Activated CD8-positive, alpha-beta T cell treated with anti-CD3 and anti-CD28 coated beads for 36 hours (primary cell): ENCODE measurements around the gene POLRMT. TPM values are rescaled to one million over a fixed set of nuclear protein-coding genes. Genes with fewer than 3 reads are reported as not detected.
A peak's percentile ranks its signal among the peaks of the same experiment; 100 is the strongest.

ENCODE experiments used
- ATAC-seq: fragments of 200-7000 bp; cut with Tn5 transposase; one replicate; pipeline ENCODE4 v1.10.0; 2021; ENCODE audit warnings: mild to moderate bottlenecking, moderate library complexity
- CTCF ChIA-PET: fragments of 350-600 bp; sonication (Branson Sonifier 250); formaldehyde crosslinking; loops from one replicate; lab custom pipeline; 2021; ENCODE audit warnings: antibody characterized with exemption; lab: Charles Lee
- POLR2A ChIA-PET: fragments of 350-600 bp; sonication (Branson Sonifier 250); formaldehyde crosslinking; loops from one replicate; lab custom pipeline; 2021; ENCODE audit warnings: antibody characterized with exemption; lab: Charles Lee
- DNase-seq: peaks from one replicate; pipeline ENCODE4 v3.0.0-alpha.2; 2020
- H3K27ac Mint-ChIP-seq: one replicate; pipeline ENCODE4 v1.8.0; 2021; ENCODE audit warnings: mild to moderate bottlenecking, mixed read lengths
- H3K27me3 Mint-ChIP-seq: one replicate; pipeline ENCODE4 v1.8.0; 2021; ENCODE audit warnings: mixed read lengths
- H3K36me3 Mint-ChIP-seq: one replicate; pipeline ENCODE4 v1.8.0; 2021; ENCODE audit warnings: low read depth, mixed read lengths
- H3K4me1 Mint-ChIP-seq: one replicate; pipeline ENCODE4 v1.8.0; 2021; ENCODE audit warnings: low read depth, mixed read lengths
- H3K4me3 Mint-ChIP-seq: one replicate; pipeline ENCODE4 v1.8.0; 2021; ENCODE audit warnings: mild to moderate bottlenecking, moderate library complexity, mixed read lengths
- H3K9me3 Mint-ChIP-seq: one replicate; pipeline ENCODE4 v1.8.0; 2021; ENCODE audit warnings: mixed read lengths
- CTCF ChIP-seq: fragments of 200-600 bp; IDR thresholded peaks from one replicate; pipeline ENCODE4 v1.8.0; 2022; ENCODE audit warnings: antibody characterized with exemption, mild to moderate bottlenecking
- intact Hi-C: fragments of 100-400 bp; cut with micrococcal nuclease; formaldehyde crosslinking; loops from one replicate; pipeline ENCODE4 v1.10.0; 2022
- total RNA-seq, 2 experiments: library from RNA; stranded (reverse); gene quantifications; one replicate each; pipeline ENCODE4 v1.2.3, GENCODE V29; 2021

POLRMT gene
- total RNA-seq, 2 experiments from 2014 or later: 66.6 to 67.9 TPM

GRCh38 chr19:591099-591958, 42.0 kb downstream of the POLRMT start:
- intact Hi-C loops: no loop called here
- peaks cover 2% of the 10 kb centered on the region for H3K4me1 Mint-ChIP-seq
- DNase-seq (no peak), ATAC-seq (no peak)
- POLR2A ChIA-PET: no interaction called here
- no peaks in the 10 kb centered on the region for H3K9me3 Mint-ChIP-seq
- no peaks in the 10 kb centered on the region for H3K36me3 Mint-ChIP-seq
- no peak overlapping the region for H3K4me3 Mint-ChIP-seq
- H3K27me3 Mint-ChIP-seq: peaks cover 20% of the 10 kb centered on the region
- CTCF ChIA-PET: no interaction called here
- no peak overlapping the region for H3K27ac Mint-ChIP-seq
- no peak for TF ChIP-seq CTCF

- CTCF ChIA-PET: no interaction called here
- intact Hi-C loops: no loop called here
- ATAC-seq: no peak
- Mint-ChIP-seq H3K4me3 (no peak overlapping the region), H3K27me3 (peaks cover 21% of the 10 kb centered on the region), H3K27ac (no peak overlapping the region), H3K4me1 (peaks cover 2% of the 10 kb centered on the region), H3K9me3 (no peaks in the 10 kb centered on the region), H3K36me3 (no peaks in the 10 kb centered on the region)
- POLR2A ChIA-PET: no interaction called here
- no peak for DNase-seq
- no peak for TF ChIP-seq CTCF
These were observed 42.6 kb downstream of the POLRMT start for GRCh38 chr19:590750-591098.

- Mint-ChIP-seq H3K4me3 (no peak overlapping the region), H3K27me3 (peaks cover 21% of the 10 kb centered on the region), H3K27ac (no peak overlapping the region), H3K4me1 (peaks cover 2% of the 10 kb centered on the region), H3K9me3 (no peaks in the 10 kb centered on the region), H3K36me3 (no peaks in the 10 kb centered on the region)
- intact Hi-C loops: no loop called here
- DNase-seq: peak; percentile 37
- ChIA-PET CTCF (no interaction called here), POLR2A (no interaction called here)
- no peak for TF ChIP-seq CTCF
- ATAC-seq: peak; percentile 28
These were observed 43.0 kb downstream of the POLRMT start for GRCh38 chr19:590396-590745.

GRCh38 chr19:589693-590395, 43.5 kb downstream of the POLRMT start, which contains the start of gene HCN2:
Gene HCN2 (plus strand): TSS chr19:589881. CDS start chr19:589946, 65 bp downstream.
- TF ChIP-seq CTCF: no peak
- POLR2A ChIA-PET: no interaction called here
- intact Hi-C loops: loop anchor here (10.0 kb wide), 1 partner anchor 145 kb away; no protein-coding TSS in a partner anchor
- ATAC-seq (no peak), DNase-seq (no peak)
- Mint-ChIP-seq H3K9me3 (no peaks in the 10 kb centered on the region), H3K36me3 (no peaks in the 10 kb centered on the region), H3K4me1 (peaks cover 2% of the 10 kb centered on the region), H3K4me3 (no peak within 1 kb of the TSS), H3K27me3 (peaks cover 21% of the 10 kb centered on the region), H3K27ac (no peak within 1 kb of the TSS)
- CTCF ChIA-PET: no interaction called here
